HepG2 (cell line): ENCODE results near the gene NTN5. TPM values are rescaled to one million over a fixed set of nuclear protein-coding genes. Genes with fewer than 3 reads are reported as not detected.

Source experiments
- ERF ChIP-seq: IDR thresholded peaks from 2 replicates; pipeline ENCODE4 v1.6.1; 2018; ENCODE audit warnings: missing biosample characterization, missing genetic modification reagents
- MATR3 ChIP-seq: sonication (generic); formaldehyde crosslinking; IDR thresholded peaks from 2 replicates; pipeline ENCODE4 v1.4.0; 2020; ENCODE audit warnings: missing genetic modification reagents
- TBX2 ChIP-seq: sonication (generic); formaldehyde crosslinking; IDR thresholded peaks from 2 replicates; pipeline ENCODE4 v1.5.0; 2020; ENCODE audit warnings: missing genetic modification reagents, mild to moderate bottlenecking, borderline replicate concordance
- ZSCAN22 ChIP-seq: sonication (generic); formaldehyde crosslinking; IDR thresholded peaks from 2 replicates; pipeline ENCODE4 v1.4.0; 2020; ENCODE audit warnings: mild to moderate bottlenecking, missing genetic modification reagents
- polyA plus RNA-seq, 8 experiments: library from polyadenylated mRNA; depleted of rRNA in 3 of 8; stranded (reverse) in 7 of 8; unstranded in 1 of 8; fragments of >200 nt; fragmentation: Illumina TruSeq in 4 of 8; extraction: Trizol in 4 of 8; gene quantifications; 2 replicates each; pipeline versions ENCODE4 v1.2.1 to v1.2.3, GENCODE V29; 2011 to 2016; ENCODE audit warnings: low read depth in 4 of 8, missing spikeins in 1 of 8, mixed read lengths in 1 of 8; ENCODE audit not compliant: insufficient read depth in 1 of 8
- total RNA-seq, 5 experiments: library from RNA; depleted of rRNA; stranded (reverse); fragments of >200 nt; fragmentation: Illumina TruSeq; extraction: Trizol; gene quantifications; 2 replicates each; pipeline ENCODE4 v1.2.3, GENCODE V29; 2016; ENCODE audit warnings: low read depth in 1 of 5
- TF ChIP-seq, protein P1 (sequence below): sonication (generic); formaldehyde crosslinking; IDR thresholded peaks from 2 replicates; pipeline ENCODE4 v1.5.0; 2020; ENCODE audit warnings: missing genetic modification reagents, mild to moderate bottlenecking, borderline replicate concordance
- TF ChIP-seq, protein P2 (sequence below): IDR thresholded peaks from 2 replicates; pipeline ENCODE4 v1.6.1; 2016; ENCODE audit warnings: low read depth, borderline replicate concordance
- TF ChIP-seq, protein P3 (sequence below): sonication (generic); formaldehyde crosslinking; IDR thresholded peaks from 2 replicates; pipeline ENCODE4 v1.4.0; 2020; ENCODE audit warnings: missing genetic modification reagents, borderline replicate concordance
- TF ChIP-seq, protein P4 (sequence below): sonication (generic); formaldehyde crosslinking; IDR thresholded peaks from 2 replicates; pipeline ENCODE4 v1.4.0; 2020; ENCODE audit warnings: mild to moderate bottlenecking, missing genetic modification reagents, borderline replicate concordance

Gene NTN5
- total and polyA plus RNA-seq, 2 of the 13 experiments (the other 11 are each of a cell fraction or from before 2014, with no cell fraction given) = 0.05 TPM; not detected in 1

DNA sequence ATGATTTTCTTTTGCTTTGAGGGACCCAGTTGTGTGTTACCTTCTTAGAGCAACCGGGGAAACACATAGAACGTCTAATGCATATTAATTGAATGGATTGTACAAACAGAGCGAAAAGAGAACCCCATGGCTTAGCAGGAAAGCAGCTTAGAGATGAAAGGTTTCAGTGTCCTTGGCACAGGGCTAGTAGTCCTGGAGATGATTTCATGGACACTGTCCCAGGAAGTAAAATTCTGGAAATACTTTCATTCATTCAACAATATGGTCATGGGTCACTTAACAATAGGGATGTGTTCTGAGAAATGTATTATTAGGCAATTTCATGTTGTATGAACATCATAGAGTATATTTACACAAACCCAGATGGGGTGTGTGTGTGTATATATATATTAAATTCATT, 13.3 kb upstream of the NTN5 start (continued):
- TF ChIP-seq, protein P1, sequence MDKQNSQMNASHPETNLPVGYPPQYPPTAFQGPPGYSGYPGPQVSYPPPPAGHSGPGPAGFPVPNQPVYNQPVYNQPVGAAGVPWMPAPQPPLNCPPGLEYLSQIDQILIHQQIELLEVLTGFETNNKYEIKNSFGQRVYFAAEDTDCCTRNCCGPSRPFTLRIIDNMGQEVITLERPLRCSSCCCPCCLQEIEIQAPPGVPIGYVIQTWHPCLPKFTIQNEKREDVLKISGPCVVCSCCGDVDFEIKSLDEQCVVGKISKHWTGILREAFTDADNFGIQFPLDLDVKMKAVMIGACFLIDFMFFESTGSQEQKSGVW (CRISPR knock-in tag) = no peak
- TF ChIP-seq TBX2 (CRISPR knock-in tag) (no peak), MATR3 (CRISPR knock-in tag) (no peak), ERF (CRISPR knock-in tag) (no peak), ZSCAN22 (CRISPR knock-in tag) (no peak)
- TF ChIP-seq, protein P2, sequence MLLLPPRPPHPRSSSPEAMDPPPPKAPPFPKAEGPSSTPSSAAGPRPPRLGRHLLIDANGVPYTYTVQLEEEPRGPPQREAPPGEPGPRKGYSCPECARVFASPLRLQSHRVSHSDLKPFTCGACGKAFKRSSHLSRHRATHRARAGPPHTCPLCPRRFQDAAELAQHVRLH (CRISPR knock-in tag) = no peak
- TF ChIP-seq, protein P3, sequence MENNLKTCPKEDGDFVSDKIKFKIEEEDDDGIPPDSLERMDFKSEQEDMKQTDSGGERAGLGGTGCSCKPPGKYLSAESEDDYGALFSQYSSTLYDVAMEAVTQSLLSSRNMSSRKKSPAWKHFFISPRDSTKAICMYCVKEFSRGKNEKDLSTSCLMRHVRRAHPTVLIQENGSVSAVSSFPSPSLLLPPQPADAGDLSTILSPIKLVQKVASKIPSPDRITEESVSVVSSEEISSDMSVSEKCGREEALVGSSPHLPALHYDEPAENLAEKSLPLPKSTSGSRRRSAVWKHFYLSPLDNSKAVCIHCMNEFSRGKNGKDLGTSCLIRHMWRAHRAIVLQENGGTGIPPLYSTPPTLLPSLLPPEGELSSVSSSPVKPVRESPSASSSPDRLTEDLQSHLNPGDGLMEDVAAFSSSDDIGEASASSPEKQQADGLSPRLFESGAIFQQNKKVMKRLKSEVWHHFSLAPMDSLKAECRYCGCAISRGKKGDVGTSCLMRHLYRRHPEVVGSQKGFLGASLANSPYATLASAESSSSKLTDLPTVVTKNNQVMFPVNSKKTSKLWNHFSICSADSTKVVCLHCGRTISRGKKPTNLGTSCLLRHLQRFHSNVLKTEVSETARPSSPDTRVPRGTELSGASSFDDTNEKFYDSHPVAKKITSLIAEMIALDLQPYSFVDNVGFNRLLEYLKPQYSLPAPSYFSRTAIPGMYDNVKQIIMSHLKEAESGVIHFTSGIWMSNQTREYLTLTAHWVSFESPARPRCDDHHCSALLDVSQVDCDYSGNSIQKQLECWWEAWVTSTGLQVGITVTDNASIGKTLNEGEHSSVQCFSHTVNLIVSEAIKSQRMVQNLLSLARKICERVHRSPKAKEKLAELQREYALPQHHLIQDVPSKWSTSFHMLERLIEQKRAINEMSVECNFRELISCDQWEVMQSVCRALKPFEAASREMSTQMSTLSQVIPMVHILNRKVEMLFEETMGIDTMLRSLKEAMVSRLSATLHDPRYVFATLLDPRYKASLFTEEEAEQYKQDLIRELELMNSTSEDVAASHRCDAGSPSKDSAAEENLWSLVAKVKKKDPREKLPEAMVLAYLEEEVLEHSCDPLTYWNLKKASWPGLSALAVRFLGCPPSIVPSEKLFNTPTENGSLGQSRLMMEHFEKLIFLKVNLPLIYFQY (CRISPR knock-in tag) = no peak
- TF ChIP-seq, protein P4, sequence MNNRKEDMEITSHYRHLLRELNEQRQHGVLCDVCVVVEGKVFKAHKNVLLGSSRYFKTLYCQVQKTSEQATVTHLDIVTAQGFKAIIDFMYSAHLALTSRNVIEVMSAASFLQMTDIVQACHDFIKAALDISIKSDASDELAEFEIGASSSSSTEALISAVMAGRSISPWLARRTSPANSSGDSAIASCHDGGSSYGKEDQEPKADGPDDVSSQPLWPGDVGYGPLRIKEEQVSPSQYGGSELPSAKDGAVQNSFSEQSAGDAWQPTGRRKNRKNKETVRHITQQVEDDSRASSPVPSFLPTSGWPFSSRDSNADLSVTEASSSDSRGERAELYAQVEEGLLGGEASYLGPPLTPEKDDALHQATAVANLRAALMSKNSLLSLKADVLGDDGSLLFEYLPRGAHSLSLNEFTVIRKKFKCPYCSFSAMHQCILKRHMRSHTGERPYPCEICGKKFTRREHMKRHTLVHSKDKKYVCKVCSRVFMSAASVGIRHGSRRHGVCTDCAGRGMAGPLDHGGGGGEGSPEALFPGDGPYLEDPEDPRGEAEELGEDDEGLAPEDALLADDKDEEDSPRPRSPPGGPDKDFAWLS = no peak
